Activated CD4-positive, alpha-beta T cell treated with anti-CD3 and anti-CD28 coated beads, Interleukin-2, amount 50 U/mL, for 4 hours (primary cell): ENCODE measurements around the gene NEDD4L.
"Not testable (repeated sequence)": the region's sequence is repeated elsewhere in the genome, so short reads cannot be mapped to it uniquely, and the experiment has no call there.

Experiments used
- DNase-seq, 2 experiments: peaks; one replicate each; pipeline ENCODE4 v3.0.0-alpha.2; 2020

NEDD4L gene

DNA sequence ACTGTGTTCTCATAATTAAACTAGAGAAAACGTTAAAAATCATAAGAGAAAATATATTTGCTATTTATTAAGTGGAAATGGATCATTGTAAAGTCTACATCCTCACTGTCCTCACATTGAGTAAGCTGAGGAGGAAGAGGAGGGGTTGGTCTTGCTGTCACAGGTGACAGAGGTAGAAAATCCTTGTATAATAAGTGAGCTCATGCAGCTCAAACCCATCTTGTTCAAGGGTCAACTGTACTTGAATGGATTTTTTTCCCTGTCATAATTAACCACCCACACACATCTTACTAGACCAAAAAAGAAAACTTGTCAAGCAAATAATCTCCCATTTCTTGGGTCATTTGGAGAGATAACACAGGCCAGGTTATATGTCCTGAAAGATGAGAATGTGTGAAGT lies 231.2 kb downstream of the NEDD4L start:
- no peak for DNase-seq

DNA sequence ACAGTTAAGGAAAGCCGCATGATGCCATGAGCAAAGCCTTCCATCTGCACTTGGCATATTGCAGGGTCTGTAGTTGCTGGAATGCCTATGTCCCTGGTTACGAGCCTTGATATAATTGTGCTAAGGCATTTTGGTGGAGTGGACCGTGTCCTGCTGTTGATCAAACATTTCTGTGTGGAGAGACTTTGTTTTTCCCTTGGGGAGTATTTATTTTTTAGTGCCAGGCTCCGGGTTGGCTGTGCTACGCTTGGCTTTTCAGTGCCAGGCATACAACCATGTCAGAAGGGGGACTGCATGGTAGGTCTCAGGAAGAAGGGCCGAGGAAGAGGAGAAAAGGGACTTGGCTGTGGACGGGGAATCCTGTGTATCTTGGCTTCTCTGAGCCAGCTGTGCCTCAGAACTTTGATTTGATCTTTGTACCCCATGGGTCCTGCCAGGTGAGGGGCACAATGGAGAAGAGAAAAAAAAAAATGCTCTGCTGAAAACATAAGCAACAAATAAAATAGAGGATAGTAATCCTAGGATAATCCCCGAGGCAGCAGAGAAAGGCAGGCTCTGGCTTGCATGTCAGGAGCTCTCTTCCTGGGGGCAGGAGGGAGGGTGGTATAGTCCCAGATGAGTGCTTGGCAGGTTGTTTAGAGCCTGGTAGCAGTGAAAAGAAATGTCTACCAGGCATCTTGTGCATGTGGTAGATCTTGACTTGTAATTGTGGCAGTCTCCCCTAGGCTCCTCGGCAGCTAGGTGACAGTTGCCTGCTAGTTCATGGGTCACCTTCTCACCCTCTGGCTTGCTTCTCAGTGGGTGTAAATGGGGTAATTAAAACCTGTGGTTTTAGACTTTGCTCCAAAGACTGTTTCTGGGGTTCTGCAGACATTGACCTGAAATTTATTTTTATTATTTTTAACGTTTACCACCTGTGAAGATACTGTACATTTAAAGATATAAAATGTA lies 233.0 kb downstream of the NEDD4L start:
- DNase-seq: no peak

DNA sequence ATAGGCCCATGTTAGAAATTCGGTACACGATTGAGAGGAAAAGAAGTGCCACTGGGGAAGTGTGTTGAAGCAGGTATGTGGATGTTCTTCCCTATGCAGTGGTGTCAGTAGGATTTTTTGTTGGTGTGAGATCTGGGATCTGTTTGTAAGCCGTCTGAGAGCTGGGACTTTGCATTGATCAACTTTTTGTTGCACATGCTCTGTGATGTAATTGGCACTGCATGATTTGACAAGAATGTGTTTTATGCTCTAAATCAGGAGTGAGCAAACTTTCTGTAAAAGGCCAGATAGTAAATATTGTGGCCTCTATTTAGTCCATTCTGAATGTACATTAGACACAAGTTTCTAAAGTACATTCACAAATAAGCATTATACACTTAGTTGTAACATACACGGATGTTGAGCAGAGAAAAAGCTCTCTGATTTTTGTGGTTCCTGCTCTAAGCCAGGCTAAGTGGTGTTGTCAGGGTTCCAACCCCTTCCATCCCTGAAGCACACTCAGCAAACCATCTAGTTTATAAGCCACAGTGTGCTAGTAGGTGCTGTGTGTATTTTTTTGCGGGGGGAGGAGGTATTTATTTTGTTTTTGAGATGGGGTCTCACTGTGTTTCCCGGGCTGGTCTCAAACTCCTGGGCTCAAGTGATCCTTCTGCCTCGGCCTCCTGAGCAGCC lies 235.6 kb downstream of the NEDD4L start:
- no peak for DNase-seq

DNA sequence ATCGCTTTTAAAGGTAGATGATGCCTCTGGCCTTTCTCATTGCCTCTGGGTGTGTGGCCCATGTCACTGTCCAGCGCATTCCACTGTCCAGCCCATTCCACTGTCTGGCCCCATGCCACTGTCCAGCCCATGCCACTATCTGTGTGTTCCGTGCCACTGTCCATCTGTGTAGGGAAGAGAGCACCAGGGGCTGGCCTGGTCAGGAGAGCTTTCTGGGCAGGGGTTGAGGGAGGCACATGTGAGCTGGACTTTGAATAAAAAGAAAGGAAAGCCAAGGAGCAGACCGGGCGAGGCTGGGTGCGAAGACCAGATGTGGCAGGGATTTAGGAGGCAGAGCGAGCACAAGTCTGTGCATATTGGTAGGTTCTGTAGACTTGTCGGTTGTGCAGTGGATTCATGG lies 236.2 kb downstream of the NEDD4L start:
- DNase-seq: no peak

DNA sequence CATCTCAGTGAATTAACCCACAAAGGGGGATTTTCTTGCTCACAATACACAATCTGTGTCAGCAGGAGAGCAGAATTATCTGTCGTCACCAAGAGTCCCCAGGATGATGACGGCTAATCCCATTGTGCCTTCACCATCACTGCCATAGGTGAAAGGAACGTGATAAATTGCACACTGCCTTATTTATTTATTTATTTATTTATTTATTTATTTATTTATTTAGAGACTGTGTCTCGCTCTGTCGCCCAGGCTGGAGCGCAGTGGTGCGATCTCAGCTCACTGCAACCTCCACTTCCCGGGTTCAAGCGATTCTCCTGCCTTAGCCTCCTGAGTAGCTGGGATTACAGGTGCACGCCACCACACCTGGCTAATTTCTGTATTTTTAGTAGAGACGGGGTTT lies 238.8 kb downstream of the NEDD4L start:
- DNase-seq: not testable (repeated sequence)

DNA sequence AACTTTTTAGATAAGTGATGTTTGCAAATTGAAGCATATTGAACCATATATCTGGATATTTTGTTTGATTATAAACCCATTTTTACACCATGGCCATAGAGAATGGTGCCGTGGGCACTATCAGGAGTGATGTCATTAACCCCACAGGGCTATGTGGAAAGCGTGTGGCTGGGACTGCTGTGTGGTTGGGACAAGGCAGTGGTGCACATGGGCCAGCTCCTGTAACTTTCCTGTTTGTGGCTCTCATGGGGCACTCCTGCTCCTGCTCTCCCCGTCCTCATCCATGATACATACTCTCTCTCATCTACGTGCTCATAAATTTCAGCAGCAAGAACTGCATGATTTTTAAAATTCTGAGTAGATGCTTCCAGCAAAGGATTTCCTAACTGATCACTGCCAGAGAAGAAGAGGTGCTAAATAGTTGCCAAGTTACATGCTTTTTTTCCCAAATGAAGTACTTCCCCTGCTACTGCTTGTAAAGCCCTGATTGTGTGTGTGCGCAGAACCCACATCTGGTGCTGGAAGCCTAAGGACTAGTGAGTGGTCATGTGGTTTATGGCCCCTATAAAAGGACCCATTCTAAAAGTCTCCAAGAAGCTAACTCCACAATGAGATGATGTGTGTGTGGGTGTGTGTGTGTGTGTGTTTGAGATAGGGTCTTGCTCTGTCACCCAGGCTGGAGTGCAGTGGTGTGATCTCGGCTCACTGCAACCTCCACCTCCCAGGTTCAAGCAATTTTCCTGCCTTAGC lies 240.8 kb downstream of the NEDD4L start:
- no peak for DNase-seq

DNA sequence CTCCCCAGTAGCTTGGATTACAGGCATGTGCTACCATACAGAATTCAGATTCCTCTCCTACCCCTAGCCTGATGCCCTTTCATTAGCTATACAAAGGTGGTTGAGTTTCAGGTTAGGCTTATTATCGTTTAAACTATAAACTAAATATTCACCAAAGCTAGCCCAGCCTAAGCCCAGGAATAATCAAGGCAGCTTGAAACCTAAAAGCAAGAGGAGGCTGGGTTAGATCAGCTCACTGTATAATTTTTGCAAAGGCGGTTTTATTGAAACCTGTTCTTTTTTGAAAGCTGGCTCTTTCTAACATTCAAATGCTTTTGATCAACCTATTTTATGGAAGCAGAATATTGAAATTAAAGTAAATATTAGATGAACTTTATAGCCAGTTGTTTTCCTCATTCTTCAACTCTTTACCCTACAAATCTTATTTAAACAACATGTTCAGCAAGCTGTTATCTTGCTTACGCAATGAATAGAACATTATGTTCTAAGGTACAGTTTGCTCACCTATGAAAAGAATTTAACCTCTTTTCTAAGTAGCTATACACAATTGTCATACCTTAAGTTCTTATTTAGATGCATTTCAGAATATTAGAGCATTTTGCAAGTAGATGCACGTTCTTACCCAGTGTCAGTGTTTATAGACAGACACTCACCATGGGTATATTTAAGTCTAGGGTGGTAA lies 241.6 kb downstream of the NEDD4L start:
- DNase-seq: no peak

DNA sequence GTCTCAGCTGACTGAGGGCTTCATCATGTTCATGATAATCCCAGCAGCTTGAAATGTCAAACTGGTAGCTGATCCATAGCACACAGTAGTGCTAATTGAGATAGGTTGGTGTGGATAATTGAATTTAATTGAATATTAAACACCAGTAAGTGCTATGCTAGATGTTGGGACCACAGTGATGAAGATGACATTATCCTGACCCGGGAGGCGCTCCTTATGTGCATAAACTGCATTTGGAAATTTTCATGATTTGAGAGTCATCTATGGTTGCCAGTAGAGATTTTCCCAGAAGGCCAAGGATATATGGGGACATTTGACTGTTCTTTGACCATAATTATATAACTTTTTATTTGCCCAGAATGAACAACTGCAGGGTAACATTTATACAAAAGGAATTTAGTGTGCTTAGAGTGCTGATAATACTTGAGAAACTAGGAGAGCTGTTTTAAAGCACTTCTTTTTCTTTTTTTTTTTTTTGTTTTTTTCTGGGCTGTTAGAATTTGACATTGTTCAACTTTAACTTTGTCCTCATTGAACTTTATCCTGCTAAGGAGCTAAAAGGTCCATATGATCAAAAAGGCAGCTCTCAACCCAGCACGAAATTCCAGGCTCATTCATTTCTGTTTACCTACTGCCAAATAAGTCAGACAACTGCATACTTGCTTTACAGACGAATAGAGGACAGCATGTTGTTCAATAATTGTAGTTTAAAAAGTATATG lies 242.8 kb downstream of the NEDD4L start:
- no peak for DNase-seq

DNA sequence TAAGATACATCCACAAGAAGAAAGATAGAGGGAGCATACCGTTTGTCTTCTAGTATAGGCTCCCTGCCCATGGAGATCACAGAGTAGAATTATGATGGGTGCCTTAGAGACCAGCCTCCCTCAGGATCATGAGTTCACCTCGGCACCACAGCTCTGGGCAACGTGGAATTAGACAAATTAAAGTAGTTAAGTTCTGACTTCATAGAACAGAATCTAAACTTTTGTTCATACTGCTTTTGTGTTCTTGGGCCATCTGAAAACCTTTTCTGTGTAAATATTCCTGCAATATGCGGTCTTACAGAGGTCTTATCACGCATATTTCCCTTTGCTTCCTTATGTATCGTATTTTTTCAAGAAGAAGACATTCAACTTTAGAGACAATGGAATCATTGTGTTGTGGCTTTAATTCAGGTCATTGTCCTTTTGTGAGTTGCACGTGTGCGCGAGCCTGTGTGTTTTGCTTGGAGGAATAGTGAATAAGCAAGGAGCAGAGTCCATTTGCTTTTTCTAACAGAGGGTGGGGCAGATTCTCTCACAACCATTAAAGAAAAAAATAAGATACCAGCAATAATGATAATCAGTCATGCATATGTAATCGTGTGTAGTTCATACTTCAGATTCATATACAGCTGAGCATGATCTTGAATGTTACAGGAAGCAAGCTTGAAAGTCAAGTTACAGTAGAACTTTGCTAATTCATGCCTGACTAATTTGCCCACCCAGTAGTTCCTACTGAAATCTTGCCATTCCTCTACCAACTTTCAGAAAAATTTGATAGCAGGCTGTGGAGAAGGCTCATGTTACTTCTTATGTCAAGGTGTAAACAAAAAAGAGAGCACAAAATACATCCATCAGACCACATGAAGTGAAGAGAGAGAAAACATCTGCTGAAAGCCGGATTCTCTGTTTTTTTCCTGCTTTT lies 243.6 kb downstream of the NEDD4L start:
- DNase-seq: no peak

DNA sequence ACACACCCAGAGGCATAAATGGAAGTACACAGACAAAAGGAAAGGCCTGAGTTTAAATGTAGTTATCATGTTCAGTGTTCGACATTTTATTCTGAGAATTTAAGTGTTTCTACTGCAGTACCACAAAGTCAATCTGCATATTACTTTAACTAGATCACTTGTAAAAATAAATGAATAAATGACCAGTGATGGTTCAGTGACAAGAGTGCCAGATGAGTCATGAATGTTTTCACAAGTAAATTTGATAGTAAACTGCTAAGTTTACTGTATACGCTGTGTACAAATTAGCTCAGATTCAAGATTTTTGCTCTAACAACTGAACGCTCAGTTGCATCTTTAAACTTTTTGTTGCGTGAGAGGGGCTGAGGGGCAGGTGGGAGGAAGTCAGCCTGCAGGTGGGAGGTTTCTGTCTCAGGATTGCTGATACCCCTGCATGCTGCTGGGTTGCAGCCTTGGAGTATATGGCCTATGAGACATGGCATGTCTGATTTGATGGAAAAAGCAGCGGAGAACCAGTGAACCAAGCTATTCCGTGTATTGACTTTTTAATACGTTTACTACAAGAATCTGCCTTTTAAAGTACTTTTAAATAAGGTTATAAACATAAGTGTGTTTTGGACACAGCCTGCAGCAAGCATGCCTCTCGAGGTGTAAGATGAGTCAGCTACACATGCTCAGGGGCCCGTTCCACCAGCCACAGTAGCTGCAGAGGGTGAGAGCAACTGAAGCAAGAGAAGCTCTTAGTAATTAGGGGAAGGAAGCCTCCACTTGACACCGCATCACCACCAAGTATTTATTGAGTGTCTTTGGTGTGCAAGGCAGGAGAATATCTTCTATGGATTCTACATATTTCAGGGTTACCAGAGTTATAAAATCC lies 245.1 kb downstream of the NEDD4L start:
- no peak for DNase-seq

DNA sequence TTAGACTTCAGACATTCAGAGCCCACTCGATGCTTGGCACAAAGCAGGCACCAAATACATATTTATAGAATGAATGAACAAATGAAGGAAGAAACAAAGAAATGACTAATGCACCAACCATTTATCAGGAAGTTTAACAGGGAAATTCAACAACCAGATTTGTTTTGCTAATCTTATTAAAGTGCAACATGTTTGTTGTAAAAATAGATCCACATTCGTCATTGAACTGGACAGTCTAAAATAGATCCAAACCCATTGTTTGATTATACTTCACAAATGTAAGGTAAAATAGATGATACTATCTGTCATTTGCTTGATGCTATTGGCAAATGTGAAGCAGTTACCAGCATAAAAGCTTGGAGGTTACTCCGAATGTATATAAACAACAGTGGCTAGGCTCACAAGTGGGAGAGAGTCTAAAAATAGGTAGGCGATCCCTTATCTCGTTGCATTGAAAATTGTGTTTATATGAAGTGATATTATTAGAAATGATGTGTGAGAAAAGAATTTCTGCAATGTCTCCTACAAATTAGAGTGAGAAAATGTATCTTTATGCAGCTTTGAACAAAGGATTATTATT lies 246.2 kb downstream of the NEDD4L start:
- no peak for DNase-seq

DNA sequence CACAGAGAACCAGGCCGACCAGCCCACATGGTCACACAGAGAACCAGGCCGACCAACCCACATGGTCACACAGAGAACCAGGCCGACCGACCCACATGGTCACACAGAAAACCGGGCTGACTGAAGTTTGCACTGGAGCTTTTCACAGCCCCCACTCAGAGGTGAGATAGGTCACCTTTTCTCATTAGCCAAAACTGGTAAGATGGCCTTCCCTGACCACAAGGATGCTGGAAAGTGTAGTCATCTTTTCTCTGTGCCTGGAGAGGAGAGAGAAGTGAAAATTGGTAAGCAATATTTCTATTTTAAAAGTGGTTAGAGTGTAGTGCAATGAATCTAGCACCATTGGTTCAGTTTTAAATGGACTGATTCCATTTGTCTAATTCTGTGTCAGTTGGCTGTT lies 247.1 kb downstream of the NEDD4L start:
- no peak for DNase-seq

DNA sequence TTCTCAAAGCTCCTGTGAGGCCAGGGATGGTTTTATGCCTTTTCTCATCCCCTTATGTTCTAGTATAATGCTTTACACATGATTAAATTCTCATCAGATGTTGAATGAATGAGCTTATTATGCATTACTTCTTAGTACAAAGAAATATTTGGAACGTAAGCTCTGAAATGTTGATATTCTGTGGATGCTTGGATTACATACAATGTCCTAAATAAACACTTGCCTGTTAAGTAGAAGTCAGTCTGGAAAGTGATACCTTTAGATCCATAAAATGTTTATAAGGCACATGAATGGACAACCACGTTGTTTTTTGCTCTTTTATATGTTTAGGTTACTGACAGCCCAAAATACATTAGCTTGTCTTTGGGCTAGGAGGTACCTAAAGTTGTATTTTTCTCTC lies 248.6 kb downstream of the NEDD4L start:
- no peak for DNase-seq

DNA sequence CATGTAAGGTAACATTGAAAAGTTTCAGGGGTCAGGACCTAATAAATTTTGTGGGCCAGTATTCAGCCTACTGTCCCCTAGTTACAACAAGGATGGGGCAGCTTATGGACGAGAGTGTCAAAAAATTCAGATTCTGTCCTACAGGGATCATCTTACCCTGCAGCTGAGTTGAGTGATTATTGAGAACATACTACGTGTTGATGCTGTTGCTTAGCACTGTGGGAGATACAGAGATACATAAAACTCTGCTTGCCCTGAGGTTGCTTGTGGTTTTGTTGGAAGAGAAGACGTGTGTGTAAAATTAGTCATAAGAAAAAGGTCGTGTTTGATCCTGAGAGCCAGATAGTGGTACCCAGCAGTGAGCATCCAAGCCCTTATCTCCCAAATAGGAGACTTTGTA lies 253.2 kb downstream of the NEDD4L start:
- no peak for DNase-seq

DNA sequence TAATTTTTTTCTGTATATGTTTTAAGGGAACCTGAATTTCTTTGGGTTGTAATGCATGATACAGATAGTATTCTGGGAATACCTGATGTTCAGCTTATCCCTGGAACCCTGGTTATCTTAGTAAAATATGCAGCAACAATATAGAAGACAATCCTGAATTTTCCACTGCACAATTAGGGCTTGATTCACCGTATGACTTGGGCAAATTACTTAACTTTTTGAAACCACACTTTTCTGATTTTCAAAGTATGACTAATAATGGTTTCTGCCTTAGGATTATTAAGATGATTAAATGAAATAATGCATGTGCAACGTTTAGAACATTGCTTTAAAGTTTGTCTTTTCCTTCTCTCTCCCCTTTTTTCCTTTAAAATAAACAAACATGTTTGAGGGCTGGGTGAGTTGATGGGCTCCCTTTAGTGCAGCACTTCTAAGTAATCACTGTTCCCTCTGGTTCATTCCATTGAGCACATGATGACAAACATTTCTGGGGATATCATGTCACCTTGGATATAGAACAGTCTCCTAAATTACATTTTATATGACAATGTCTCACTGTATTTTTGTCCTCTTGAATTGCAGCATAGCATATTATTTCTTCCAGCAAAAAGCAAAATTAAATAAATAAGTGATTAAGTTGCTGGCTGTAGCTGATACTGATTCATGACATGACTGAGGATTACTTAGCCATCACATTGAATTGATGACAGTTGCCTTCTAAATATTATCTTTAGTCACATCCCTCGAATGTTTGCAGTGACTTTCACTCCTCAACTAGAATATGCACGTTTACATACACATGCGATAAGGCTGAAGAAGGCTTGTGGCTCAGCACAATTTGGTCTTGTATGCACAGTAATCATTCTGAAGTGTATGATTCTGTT lies 254.5 kb downstream of the NEDD4L start:
- DNase-seq: no peak

DNA sequence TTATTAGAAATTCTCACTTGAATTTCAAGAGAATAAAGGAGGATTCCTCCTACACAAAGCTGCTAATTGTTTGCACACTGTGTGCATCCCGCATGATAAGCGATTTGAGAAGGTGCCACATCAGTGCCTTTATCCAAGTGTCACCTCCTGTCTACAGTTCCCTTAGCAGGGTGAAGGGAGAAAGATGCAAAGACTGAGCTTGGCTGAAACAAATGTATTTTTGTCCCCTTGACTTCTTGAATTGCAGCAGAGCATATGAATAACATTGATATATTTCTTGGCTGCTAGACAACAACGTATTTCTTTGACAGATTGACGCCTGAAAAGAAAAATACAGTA lies 255.1 kb downstream of the NEDD4L start:
- no peak for DNase-seq

DNA sequence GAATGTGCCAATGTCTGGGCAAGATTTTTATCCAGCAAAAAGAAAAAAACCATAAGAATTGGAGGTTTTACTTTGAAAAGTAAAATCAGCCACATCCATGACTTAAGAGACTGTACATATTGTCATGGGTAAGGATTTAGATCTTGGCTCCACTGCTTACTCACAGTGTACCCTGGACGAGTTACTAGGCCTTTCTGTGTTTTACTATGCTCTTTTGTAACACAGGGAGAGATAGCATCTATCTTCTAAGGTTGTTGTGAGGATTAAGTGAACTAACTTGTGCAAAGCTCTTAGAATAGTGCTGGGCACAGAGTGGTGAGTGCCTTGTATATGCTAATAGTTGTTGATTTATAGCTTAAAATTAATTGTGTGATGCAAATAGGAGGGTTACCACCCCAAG lies 255.9 kb downstream of the NEDD4L start:
- DNase-seq: no peak

DNA sequence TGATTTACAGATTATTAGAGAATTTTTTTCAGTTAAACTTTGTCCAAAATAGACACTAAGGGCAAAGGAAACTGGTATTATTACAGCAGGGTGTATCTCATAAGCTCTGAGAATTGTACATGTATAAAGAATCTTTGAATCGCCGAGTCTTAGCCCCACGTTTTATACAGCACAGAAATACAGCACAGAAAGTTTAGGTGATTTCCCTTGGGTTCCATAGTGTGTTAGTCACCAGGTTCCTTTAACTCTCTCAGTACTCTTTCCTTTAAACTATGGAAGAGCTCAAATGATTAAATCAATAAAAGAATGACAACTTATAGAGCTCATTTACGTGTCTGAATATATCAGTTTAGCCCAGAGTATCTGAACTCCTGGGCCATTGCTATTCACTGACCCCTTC lies 256.8 kb downstream of the NEDD4L start:
- no peak for DNase-seq

DNA sequence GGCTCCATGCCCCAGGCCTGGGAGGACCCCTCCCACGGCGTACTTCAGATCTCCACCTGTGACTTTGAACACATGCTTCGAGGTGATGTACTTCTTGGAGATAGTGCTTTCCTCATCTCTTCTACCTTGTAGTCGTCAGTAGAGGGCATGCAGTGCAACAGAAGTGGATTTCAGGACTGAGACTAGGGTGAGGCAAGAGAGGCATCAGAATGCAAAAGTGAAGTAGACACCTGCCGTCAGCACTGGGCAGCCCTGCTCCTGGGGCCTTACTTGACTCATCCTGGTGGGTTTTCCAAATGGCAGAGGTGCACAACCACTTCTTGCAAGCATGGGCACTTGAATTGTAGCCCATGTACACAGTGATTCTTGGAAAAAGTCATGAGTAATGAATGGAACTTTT lies 258.8 kb downstream of the NEDD4L start:
- no peak for DNase-seq
